ENCODE data around the gene HIVEP3.

The HIVEP3 gene

DNA sequence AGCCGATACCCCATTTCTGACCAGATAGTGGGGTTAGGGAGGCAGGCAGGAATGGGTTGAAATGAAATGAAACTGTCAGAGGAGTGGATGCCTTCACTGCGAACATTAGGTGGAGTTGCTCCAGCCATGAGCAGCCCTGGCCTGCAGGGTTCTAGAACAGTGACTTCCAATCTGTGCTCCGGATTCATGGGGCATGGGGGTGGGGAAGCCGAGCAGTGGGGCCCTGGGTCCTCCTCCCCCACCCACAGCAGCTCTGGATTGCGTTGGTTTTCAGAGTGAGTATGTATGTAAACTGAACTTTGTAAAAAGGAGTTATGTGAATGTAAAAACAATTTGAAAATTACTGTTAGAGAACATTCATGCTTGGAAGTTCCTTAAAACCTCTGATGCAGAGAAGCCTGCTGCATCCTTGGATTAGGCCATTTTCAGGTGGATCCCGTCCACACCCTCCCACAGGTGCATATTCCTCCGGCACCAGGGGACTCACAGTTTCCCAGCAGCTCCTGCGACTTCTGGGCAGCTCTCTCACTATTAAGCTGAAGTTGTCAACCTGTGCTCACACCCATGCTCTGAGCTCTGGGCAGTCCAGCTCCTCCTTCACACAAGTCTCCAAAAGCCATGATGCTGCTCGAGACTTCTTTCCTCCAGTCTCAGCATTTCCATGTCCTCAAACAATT lies 379.8 kb downstream of the HIVEP3 start:
- DNase-seq (ENCODE audit: low read depth) = no peak
- TF ChIP-seq, protein P1, sequence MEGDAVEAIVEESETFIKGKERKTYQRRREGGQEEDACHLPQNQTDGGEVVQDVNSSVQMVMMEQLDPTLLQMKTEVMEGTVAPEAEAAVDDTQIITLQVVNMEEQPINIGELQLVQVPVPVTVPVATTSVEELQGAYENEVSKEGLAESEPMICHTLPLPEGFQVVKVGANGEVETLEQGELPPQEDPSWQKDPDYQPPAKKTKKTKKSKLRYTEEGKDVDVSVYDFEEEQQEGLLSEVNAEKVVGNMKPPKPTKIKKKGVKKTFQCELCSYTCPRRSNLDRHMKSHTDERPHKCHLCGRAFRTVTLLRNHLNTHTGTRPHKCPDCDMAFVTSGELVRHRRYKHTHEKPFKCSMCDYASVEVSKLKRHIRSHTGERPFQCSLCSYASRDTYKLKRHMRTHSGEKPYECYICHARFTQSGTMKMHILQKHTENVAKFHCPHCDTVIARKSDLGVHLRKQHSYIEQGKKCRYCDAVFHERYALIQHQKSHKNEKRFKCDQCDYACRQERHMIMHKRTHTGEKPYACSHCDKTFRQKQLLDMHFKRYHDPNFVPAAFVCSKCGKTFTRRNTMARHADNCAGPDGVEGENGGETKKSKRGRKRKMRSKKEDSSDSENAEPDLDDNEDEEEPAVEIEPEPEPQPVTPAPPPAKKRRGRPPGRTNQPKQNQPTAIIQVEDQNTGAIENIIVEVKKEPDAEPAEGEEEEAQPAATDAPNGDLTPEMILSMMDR (conservative IDR thresholded peaks at IDR 0.05; ENCODE audit: low read length) = no peak
- H3K4me3 ChIP-seq (ENCODE audit: low read length) = no peak overlapping the region

DNA sequence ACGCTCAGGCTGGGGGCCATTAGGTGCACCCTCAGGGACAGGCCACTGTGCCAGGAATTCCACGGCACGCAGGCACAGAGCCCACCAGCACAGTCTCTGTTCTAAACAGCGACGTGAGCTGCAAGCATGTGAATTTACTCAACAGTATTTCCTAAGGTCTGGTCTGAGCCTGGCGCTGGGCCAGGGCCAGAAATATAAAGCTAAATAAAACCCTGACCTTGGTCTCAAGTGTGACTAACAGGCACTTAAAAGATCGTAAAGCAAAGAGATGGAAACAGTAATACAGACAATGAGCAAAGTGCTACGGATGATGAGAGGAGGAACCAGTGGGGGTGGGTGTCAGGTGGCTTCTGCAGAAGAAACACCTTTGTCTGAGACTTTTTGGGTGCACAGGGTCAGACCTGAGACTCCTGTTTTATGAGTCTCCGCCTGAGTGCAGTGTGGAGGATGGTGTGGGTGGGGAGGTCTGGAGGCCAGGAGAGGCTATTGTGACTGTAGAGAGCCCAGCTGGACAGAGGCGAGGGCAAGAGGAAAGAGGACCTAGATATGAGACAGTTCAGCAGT lies 380.9 kb downstream of the HIVEP3 start:
- TF ChIP-seq, protein P1 (conservative IDR thresholded peaks at IDR 0.05; ENCODE audit: low read length) = no peak
- no peak overlapping the region for H3K4me3 ChIP-seq (ENCODE audit: low read length)
- peak; percentile 61 for DNase-seq (ENCODE audit: low read depth)

DNA sequence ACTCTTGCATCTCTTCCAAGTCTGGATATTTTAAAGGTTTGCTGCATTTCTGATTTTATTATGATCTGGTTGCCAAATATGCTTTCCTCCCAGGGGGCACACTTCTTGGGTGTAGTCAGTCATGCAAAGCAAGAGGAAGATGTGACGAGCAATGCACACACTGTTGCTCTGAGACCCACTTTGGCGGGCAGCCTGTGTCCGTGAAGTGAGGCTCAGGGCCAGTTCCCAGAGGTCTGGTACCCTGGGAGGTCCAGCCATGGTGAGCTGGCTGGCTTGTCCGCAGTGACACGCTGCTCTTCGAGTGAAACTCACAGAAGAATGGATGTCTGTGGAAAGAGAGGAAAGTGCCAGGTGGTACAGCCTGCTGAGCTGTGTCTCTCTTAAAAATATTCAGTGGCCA lies 381.5 kb downstream of the HIVEP3 start:
- H3K4me3 ChIP-seq (ENCODE audit: low read length) = no peak overlapping the region
- DNase-seq (ENCODE audit: low read depth) = no peak
- TF ChIP-seq, protein P1 (conservative IDR thresholded peaks at IDR 0.05; ENCODE audit: low read length) = no peak

DNA sequence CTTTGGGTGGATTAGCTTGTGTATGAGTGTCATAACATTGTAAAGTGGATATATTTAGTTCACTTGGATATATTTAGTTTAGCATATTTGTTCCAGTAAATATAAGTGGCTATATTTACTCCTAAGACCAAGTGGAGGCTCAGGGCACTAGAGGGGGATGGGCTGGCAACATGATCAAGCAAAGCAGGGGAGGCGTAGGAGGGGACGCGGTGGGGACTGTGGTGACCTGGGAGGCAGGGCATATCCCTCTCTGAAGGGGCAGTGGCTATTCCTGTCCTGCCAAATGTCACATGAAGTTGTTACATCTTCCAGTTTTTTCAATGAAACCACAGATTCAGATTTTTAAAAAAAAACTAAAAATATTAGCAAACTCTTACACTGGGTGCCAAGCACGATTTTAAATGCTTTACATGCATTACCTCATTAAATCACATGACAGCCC lies 382.3 kb downstream of the HIVEP3 start:
- H3K4me3 ChIP-seq (ENCODE audit: low read length) = no peak overlapping the region
- DNase-seq (ENCODE audit: low read depth) = no peak
- TF ChIP-seq, protein P1 (conservative IDR thresholded peaks at IDR 0.05; ENCODE audit: low read length) = no peak

DNA sequence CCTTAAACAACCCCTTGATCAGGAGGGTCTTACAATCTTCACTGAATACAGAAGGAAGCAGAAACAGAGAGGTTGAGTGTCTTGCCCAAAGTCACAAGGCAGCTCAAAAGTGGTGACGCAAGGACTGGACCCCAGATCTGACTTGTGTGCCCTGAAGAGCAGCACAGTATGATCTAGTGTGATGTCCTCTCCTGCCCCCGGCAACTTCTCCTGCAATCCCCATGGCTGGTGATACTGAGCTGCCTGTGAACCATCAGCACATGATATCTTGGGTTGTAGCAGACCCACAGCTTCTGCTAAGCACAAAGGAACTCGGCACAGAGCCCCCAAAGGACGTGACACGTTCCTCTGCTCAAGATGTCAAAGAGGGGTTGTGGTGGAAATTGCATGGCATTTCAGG lies 383.0 kb downstream of the HIVEP3 start:
- TF ChIP-seq, protein P1 (conservative IDR thresholded peaks at IDR 0.05; ENCODE audit: low read length) = no peak
- H3K4me3 ChIP-seq (ENCODE audit: low read length) = no peak overlapping the region
- no peak for DNase-seq (ENCODE audit: low read depth)

DNA sequence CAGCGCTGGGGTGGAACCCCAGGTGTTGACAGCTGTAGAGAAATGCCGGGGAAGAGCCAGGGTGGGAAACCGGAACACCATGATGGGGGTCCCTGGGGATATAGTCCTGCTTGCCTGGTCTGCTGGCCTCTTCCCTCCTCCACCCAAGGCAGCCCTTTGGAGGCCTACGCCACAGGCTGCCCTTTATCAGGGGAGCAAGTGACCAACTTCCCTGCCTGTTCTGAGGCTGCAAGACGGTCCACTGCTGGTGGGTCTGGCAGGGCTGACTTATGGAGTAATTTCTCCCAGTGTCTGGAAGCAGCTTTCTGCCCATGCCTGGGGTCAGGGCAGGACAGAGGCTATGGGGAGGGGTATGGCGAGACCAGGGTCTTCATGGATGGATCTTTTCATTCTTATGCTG lies 383.4 kb downstream of the HIVEP3 start:
- TF ChIP-seq, protein P1 (conservative IDR thresholded peaks at IDR 0.05; ENCODE audit: low read length) = no peak
- no peak for DNase-seq (ENCODE audit: low read depth)
- no peak overlapping the region for H3K4me3 ChIP-seq (ENCODE audit: low read length)

All from AG10803 (cell line).